ENCODE measurements around the gene ELMO1. TPM values are rescaled to one million over a fixed set of nuclear protein-coding genes. Genes with fewer than 3 reads are reported as not detected.

The ELMO1 gene
- total and polyA plus RNA-seq, 4 donors = 10.1 to 183 (median 34.4) TPM

- H3K36me3 ChIP-seq (ENCODE audit: control insufficient read depth in 4 of 4, insufficient read depth in 4 of 4, low read length in 4 of 4) = peaks cover 0 to 3% (median 2%) of the 10 kb centered on the region in 4 donors
- H3K4me3 ChIP-seq = no peak overlapping the region
- ATAC-seq (ENCODE audit: insufficient read depth, low FRiP score) (peak; percentile 43), DNase-seq (peak; percentile 92 to 96 (median 95))
- TF ChIP-seq CTCF (IDR thresholded peaks at IDR 0.05; ENCODE audit: control extremely low read depth, extremely low read depth) = peak; percentile 77
- H3K9ac ChIP-seq (ENCODE audit: insufficient read depth in 1 of 2, low read length in 2 of 2) = no peak overlapping the region
- peak overlapping the region in 1 of 2 donors; percentile 63 for H3K27ac ChIP-seq (ENCODE audit: low read depth in 1 of 2, low read length in 1 of 2)
- H3K27me3 ChIP-seq (ENCODE audit: control insufficient read depth in 3 of 3, insufficient read depth in 3 of 3, low read length in 2 of 3) = no peaks in the 10 kb centered on the region
- H3K9me3 ChIP-seq (ENCODE audit: control insufficient read depth in 4 of 4, insufficient read depth in 3 of 4, low read length in 3 of 4) = no peaks in the 10 kb centered on the region
- H3K4me1 ChIP-seq (ENCODE audit: control insufficient read depth in 5 of 5, insufficient read depth in 5 of 5, low read length in 5 of 5) = peaks cover 3 to 42% (median 18%) of the 10 kb centered on the region in 5 donors
- 28 to 34% methylated on average over 6 of the region's 6 CpGs for WGBS, 2 donors
Observed at GRCh38 chr7:37201003-37201875, 247.4 kb downstream of the ELMO1 start.

GRCh38 chr7:37198906-37199485 is 249.7 kb downstream of the ELMO1 start:
- peaks cover 3 to 40% (median 18%) of the 10 kb centered on the region in 5 donors for H3K4me1 ChIP-seq (ENCODE audit: control insufficient read depth in 5 of 5, insufficient read depth in 5 of 5, low read length in 5 of 5)
- peaks cover 0 to 10% (median 8%) of the 10 kb centered on the region in 4 donors for H3K36me3 ChIP-seq (ENCODE audit: control insufficient read depth in 4 of 4, insufficient read depth in 4 of 4, low read length in 4 of 4)
- ATAC-seq (ENCODE audit: insufficient read depth, low FRiP score) = peak; percentile 77
- no peaks in the 10 kb centered on the region for H3K9me3 ChIP-seq (ENCODE audit: control insufficient read depth in 4 of 4, insufficient read depth in 3 of 4, low read length in 3 of 4)
- H3K9ac ChIP-seq (ENCODE audit: insufficient read depth in 1 of 2, low read length in 2 of 2) = no peak overlapping the region
- no peaks in the 10 kb centered on the region for H3K27me3 ChIP-seq (ENCODE audit: control insufficient read depth in 3 of 3, insufficient read depth in 3 of 3, low read length in 2 of 3)
- 45 to 54% methylated on average over 6 of the region's 6 CpGs for WGBS, 2 donors
- H3K4me3 ChIP-seq = no peak overlapping the region
- H3K27ac ChIP-seq (ENCODE audit: low read depth in 1 of 2, low read length in 1 of 2) = no peak overlapping the region
- peak; percentile 86 to 93 (median 90) for DNase-seq
- TF ChIP-seq CTCF (IDR thresholded peaks at IDR 0.05; ENCODE audit: control extremely low read depth, extremely low read depth) = peak; percentile 70

DNA sequence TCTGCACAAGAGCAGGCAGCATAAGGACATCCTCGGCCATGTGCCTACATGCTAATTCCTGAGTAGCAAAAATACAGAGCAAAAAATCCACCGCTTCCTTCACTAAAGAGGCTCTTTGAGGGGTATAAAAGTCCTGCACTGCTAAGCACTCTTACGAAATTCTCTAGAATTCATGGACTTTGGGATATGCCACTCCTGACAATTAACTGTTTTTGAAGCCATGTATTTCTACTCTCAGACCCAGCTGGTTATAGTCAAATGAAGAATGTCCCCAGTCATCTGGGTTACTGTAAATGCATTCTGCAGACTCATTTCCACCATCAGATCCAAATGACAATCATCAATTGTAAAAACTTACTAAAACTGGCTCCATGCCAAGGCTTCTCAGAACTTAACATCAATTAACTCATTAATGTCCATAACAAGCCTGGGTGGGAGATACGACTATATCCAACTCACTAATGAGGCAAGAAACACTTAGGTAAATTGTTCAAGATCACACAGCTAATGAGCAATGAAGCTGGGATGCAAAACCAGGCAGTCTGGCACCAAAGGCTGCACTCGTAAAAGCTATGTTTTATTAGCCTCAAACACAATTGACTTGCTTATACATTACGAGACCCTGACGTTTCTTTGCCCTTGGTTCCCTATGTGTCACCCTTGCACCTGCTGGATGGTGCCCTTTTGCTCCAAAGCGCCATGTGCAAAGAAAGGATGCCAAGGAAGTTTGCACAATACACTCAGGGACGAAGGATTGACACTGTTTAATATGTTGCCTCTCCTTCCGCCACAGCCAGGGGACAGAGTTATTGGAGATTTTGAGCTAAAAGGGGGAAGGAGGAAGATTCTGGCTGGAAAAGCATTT is 250.4 kb downstream of the ELMO1 start:
- peaks cover 3 to 40% (median 18%) of the 10 kb centered on the region in 5 donors for H3K4me1 ChIP-seq (ENCODE audit: control insufficient read depth in 5 of 5, insufficient read depth in 5 of 5, low read length in 5 of 5)
- TF ChIP-seq CTCF (IDR thresholded peaks at IDR 0.05; ENCODE audit: control extremely low read depth, extremely low read depth) = no peak
- H3K27ac ChIP-seq (ENCODE audit: low read depth in 1 of 2, low read length in 1 of 2) = no peak overlapping the region
- no peaks in the 10 kb centered on the region for H3K9me3 ChIP-seq (ENCODE audit: control insufficient read depth in 4 of 4, insufficient read depth in 3 of 4, low read length in 3 of 4)
- H3K36me3 ChIP-seq (ENCODE audit: control insufficient read depth in 4 of 4, insufficient read depth in 4 of 4, low read length in 4 of 4) = peaks cover 0 to 10% (median 8%) of the 10 kb centered on the region in 4 donors
- no peaks in the 10 kb centered on the region for H3K27me3 ChIP-seq (ENCODE audit: control insufficient read depth in 3 of 3, insufficient read depth in 3 of 3, low read length in 2 of 3)
- ATAC-seq (ENCODE audit: insufficient read depth, low FRiP score) (no peak), DNase-seq (peak; percentile 17 to 86 (median 85))
- WGBS, 2 donors = 56 to 64% methylated on average over 10 of the region's 10 CpGs
- no peak overlapping the region for H3K9ac ChIP-seq (ENCODE audit: insufficient read depth in 1 of 2, low read length in 2 of 2)
- H3K4me3 ChIP-seq = no peak overlapping the region

Measured in lung (tissue), 12 donors.